VCaP (cell line): Measurements from ENCODE around the gene RIMOC1.
A peak's percentile ranks its signal among the peaks of the same experiment; 100 is the strongest.

Source experiments
- H3K27ac ChIP-seq: fragments of 450-650 bp; 2 replicates; pipeline ENCODE4 v1.5.1; 2017
- TF ChIP-seq, protein P1 (sequence below): fragments of 450-650 bp; conservative IDR thresholded peaks from 2 replicates; pipeline ENCODE4 v1.5.1; 2017; ENCODE audit warnings: mild to moderate bottlenecking, moderate library complexity

The RIMOC1 gene

DNA sequence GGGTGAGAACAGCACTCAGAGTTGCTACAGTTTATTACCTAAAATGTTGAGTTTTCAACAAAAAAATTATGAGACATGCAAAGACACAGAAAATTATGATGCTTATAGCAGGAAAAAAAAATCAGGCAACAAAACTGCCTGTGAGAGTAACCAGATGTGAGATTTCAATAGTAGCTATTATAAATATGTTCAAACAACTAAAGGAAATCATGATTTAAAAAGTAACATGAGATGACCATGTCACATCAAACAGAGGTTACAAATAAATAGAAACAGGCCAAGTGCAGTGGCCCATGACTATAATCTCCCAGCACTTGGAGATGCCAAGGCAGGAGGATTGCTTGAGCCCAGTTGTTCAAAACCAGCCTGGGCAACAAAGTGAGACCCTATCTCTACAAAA, 12.1 kb upstream of the RIMOC1 start:
- TF ChIP-seq, protein P1, sequence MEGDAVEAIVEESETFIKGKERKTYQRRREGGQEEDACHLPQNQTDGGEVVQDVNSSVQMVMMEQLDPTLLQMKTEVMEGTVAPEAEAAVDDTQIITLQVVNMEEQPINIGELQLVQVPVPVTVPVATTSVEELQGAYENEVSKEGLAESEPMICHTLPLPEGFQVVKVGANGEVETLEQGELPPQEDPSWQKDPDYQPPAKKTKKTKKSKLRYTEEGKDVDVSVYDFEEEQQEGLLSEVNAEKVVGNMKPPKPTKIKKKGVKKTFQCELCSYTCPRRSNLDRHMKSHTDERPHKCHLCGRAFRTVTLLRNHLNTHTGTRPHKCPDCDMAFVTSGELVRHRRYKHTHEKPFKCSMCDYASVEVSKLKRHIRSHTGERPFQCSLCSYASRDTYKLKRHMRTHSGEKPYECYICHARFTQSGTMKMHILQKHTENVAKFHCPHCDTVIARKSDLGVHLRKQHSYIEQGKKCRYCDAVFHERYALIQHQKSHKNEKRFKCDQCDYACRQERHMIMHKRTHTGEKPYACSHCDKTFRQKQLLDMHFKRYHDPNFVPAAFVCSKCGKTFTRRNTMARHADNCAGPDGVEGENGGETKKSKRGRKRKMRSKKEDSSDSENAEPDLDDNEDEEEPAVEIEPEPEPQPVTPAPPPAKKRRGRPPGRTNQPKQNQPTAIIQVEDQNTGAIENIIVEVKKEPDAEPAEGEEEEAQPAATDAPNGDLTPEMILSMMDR = no peak
- no peak overlapping the region for H3K27ac ChIP-seq

DNA sequence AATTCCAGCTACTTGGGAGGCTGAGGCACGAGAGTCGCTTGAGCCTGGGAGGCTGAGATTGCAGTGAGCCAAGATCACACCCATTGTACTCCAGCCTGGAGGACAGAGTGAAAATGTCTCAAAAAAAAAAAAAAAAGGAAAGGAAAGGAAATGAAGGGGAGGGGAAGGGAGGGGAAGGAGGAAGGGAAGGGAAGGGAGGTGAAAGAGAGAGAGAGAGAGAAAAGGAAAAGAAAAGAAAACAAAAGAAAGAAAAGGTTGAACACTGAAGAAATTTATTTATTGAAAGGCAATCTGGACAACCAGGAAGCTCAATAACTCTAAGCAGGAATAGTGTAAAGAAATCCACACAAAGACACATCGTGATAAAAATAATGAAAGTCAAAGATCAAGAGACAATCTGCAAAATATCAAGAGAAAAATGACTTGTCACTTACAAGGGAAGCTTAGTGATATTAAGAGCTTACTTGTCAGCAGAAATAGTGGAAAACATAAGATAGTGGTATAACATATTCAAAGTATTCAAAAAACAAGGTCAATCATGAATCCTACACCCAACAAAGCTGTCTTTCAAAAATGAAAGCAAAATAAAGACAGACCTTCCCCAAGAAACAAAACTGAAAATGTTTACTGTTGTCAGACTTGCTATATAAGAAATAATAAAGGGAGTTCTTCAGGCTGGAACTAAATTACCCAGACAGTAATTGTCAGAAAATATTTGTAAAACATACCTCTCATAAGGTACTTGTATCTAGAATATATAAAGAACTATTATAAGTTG, 10.9 kb upstream of the RIMOC1 start:
- TF ChIP-seq, protein P1 = no peak
- no peak overlapping the region for H3K27ac ChIP-seq

DNA sequence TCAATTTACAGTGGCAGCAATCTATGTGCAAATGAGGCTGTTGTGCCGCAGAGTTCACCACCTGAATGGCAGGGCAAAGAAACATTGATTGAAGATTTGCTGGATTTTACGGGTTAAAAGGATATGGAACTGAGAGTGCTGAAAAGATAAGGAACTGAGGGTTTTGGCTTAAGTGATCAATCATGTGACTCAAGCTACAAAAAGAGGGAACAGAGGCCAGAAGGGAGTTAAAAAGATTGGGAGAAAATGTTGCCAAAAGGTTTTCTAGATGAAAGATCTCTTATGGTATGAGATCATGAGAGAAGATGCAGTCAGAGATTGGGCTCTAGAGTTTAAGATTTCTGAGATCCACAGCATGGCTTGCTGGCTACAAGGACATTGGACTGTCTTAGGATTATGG, 7.9 kb upstream of the RIMOC1 start:
- TF ChIP-seq, protein P1 = no peak
- H3K27ac ChIP-seq = no peak overlapping the region

DNA sequence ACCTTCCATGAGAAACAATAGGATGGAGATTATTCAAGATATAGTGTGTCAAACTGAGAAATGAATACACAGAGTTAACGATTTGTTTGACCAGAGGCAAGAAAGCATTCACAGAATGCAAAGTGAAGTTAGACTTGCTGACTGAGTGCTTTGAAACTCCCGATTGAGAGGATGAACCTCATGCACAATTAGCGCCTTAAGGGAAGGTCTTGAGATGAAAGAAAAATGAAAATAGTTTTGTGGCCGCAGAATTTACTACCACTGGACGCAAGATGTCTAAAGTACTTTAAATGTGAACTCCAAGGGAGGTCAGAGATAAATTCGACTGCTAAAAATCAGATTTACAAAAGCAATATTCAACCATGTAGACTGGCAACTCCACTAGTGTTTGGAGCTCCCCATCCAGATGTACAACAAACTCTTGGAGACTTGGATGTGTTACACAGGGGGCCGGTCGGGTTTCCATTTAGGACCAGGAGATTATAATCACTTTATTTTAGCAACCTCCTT, 707 bp upstream of the RIMOC1 start:
- TF ChIP-seq, protein P1 = no peak
- peak overlapping the region; percentile 81 for H3K27ac ChIP-seq

DNA sequence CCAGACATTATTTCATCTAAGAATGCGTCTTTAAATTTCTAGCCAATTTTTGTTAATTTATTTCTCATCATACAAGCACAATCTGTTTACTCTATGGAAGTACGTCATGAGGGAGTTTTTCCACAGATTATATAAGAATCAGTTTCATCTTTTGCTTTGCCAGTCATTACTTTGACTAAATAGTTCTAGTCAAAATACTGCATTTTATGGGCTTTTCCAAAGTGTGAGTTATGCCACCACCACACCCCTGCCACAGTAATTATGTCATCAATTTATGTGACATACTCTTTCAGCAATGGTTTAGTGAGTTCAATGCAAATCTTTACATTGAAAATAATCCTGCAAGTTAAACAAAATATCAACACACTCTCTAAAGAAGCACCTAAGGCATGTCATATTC, 2.0 kb downstream of the RIMOC1 start:
- TF ChIP-seq, protein P1 = no peak
- no peak overlapping the region for H3K27ac ChIP-seq

DNA sequence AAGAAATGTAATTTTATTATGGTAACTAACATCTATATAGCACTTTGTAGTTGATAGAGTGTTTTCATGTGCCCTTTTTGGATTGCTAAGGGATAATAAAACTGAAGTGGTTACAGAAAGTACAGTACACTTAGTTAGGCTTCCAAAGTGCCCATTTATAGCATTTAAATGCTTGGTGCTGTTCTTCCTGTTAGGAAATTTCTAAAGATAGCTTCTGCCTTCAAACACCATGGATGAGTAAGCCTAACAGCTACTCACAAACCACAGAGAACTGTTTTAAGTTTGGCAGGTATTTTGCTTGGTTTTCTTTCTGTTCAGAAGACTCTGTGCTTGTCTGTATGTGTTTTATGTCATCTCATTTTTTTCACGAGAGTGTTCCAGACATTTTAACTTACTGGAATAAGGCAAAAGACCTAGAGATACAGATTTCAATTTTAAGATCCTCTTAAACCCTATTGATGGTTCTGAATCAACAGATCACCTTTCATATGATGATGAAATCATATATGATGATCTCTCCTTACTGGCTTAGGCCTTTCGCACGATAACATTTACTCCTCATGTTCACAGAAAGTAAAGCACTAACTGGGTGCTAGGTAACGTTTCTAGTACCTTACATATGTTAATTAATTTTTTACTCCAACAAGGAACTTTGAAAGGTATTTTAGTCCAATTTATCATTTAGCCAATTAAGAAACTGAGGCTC, 4.4 kb downstream of the RIMOC1 start:
- H3K27ac ChIP-seq = no peak overlapping the region
- TF ChIP-seq, protein P1 = no peak

DNA sequence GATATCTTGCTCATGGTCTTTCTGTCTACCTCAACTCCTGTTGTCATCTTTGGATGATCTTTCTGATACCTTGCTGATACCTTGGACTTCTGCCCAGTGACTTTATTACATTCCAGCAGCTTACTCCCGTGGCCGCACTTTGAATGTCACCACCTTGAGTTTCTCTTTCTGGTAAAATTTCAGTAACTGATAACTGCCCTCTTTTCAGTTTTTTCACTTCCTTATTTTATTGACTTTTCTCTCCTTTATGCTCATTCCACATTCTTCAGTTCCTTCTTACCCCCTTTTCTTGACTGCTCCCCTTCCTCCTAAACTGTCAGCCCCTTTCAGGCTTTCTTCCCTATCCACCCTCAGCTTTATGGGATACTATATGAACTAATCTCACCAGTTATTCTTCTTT, 14.0 kb downstream of the RIMOC1 start:
- TF ChIP-seq, protein P1 = no peak
- no peak overlapping the region for H3K27ac ChIP-seq
